CD8-positive, alpha-beta memory T cell (primary cell): ENCODE results near the gene MSX1. TPM values are rescaled to one million over a fixed set of nuclear protein-coding genes. Genes with fewer than 3 reads are reported as not detected.

Experiments
- CTCF ChIA-PET: fragments of 350-600 bp; sonication (Branson Sonifier 250); formaldehyde crosslinking; loops from one replicate; lab custom pipeline; 2021; ENCODE audit warnings: antibody characterized with exemption; lab: Charles Lee
- POLR2A ChIA-PET: fragments of 350-600 bp; sonication (Branson Sonifier 250); formaldehyde crosslinking; loops from one replicate; lab custom pipeline; 2021; ENCODE audit warnings: antibody characterized with exemption; lab: Charles Lee
- DNase-seq, 5 donors: peaks; one replicate each; pipeline versions ENCODE4 v3.0.0 to v3.0.0-alpha.2; 2020 to 2022; ENCODE audit warnings: mixed read lengths in 1 of 5
- H3K27ac ChIP-seq: one replicate; pipeline ENCODE4 v1.7.0; 2013; ENCODE audit warnings: low read depth, mild to moderate bottlenecking, low read length, moderate library complexity
- H3K27me3 ChIP-seq: 2 replicates; pipeline ENCODE4 v1.7.0; 2013; ENCODE audit warnings: low read length, mild to moderate bottlenecking; ENCODE audit not compliant: insufficient read depth, poor library complexity, severe bottlenecking
- H3K36me3 ChIP-seq: 2 replicates; pipeline ENCODE4 v1.7.0; 2013; ENCODE audit warnings: mild to moderate bottlenecking, low read length, moderate library complexity; ENCODE audit not compliant: insufficient read depth
- H3K4me1 ChIP-seq: 2 replicates; pipeline ENCODE4 v1.7.0; 2013; ENCODE audit warnings: mild to moderate bottlenecking, low read length, moderate library complexity; ENCODE audit not compliant: insufficient read depth
- H3K4me3 ChIP-seq: 2 replicates; pipeline ENCODE4 v1.7.0; 2013; ENCODE audit warnings: mild to moderate bottlenecking, low read length
- H3K9me3 ChIP-seq: 2 replicates; pipeline ENCODE4 v1.7.0; 2013; ENCODE audit warnings: mild to moderate bottlenecking, low read length
- H3K27ac Mint-ChIP-seq, 8 donors: one replicate each; pipeline ENCODE4 v1.8.0; 2020 to 2021; ENCODE audit warnings: mixed read lengths in 8 of 8, mild to moderate bottlenecking in 6 of 8, inconsistent platforms in 3 of 8, moderate library complexity in 3 of 8
- H3K27me3 Mint-ChIP-seq, 2 donors: one replicate each; pipeline ENCODE4 v1.8.0; 2020 to 2021; ENCODE audit warnings: mixed read lengths in 2 of 2, mild to moderate bottlenecking in 1 of 2, moderate library complexity in 1 of 2
- H3K36me3 Mint-ChIP-seq, 3 donors: one replicate each; pipeline ENCODE4 v1.8.0; 2020 to 2021; ENCODE audit warnings: mixed read lengths in 3 of 3, inconsistent platforms in 1 of 3, mild to moderate bottlenecking in 1 of 3
- H3K4me1 Mint-ChIP-seq, 3 donors: one replicate each; pipeline ENCODE4 v1.8.0; 2020 to 2021; ENCODE audit warnings: mixed read lengths in 3 of 3, inconsistent platforms in 1 of 3, mild to moderate bottlenecking in 1 of 3
- H3K4me3 Mint-ChIP-seq, 7 donors: one replicate each; pipeline ENCODE4 v1.8.0; 2020 to 2021; ENCODE audit warnings: mixed read lengths in 7 of 7, mild to moderate bottlenecking in 6 of 7, moderate library complexity in 4 of 7, inconsistent platforms in 2 of 7
- H3K9me3 Mint-ChIP-seq, 5 donors: one replicate each; pipeline ENCODE4 v1.8.0; 2020 to 2022; ENCODE audit warnings: mixed read lengths in 5 of 5, mild to moderate bottlenecking in 3 of 5, moderate library complexity in 2 of 5, inconsistent platforms in 1 of 5
- polyA plus RNA-seq: library from polyadenylated mRNA; unstranded; fragments of 300-500 nt; fragmentation: Illumina TruSeq; gene quantifications from one replicate; pipeline ENCODE4 v1.2.3, GENCODE V29; 2021
- total RNA-seq, 2 experiments: library from RNA; stranded (reverse); gene quantifications; one replicate each; pipeline ENCODE4 v1.2.3, GENCODE V29; 2021

Gene MSX1
- total and polyA plus RNA-seq, 3 experiments from 2014 or later: 0.11 to 0.24 TPM; not detected in 1

DNA sequence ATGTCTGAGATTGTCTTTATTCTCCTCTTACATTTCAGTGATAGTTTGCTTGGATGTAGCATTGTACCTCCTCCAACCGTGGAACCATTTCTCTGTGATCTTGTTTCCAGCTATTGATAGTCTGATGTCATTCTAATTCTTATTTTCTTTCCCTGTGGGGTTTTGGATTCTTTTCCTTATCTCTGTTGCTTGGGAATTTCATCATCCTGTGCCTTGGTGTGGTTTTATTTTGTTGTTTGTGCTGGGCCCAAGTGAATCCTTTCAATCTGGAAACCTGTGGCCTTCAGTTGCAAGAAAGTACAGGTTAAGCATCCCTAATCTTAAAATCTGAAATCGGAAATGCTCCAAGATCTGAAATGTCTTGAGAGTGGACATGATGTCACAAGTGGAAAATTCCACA, 22.0 kb downstream of the MSX1 start:
- Mint-ChIP-seq H3K9me3 (no peaks in the 10 kb centered on the region), H3K27ac (no peak overlapping the region), H3K4me1 (no peaks in the 10 kb centered on the region), H3K27me3 (peaks cover 11 to 37% of the 10 kb centered on the region in 2 donors), H3K4me3 (no peak overlapping the region), H3K36me3 (no peaks in the 10 kb centered on the region)
- Histone ChIP-seq H3K4me3 (no peak overlapping the region), H3K27ac (no peak overlapping the region), H3K36me3 (no peaks in the 10 kb centered on the region), H3K9me3 (no peaks in the 10 kb centered on the region), H3K27me3 (no peaks in the 10 kb centered on the region), H3K4me1 (no peaks in the 10 kb centered on the region)
- ChIA-PET CTCF (no interaction called here), POLR2A (no interaction called here)
- no peak for DNase-seq

DNA sequence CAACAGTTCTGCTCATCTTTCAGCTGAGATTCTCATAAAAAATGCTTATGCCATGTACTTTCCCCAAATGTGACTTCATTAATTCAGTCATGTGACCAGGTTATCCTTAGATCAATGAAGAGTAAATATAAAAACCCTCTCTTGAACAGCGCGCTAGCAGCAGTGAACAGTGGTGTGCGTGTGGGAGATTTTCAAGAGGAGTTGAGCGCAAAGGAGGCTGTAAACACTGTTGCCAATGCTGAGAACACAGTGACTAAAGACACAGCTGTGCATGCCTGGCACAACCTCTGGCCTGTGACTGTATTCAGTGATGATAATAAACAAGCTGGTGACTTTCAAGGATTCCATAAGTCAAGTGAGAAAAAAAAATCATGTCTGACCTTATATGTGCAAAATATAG, 25.1 kb downstream of the MSX1 start:
- ChIA-PET CTCF (no interaction called here), POLR2A (no interaction called here)
- peaks cover 11 to 31% of the 10 kb centered on the region in 2 donors for H3K27me3 Mint-ChIP-seq
- DNase-seq: no peak
- Histone ChIP-seq H3K9me3 (no peaks in the 10 kb centered on the region), H3K36me3 (no peaks in the 10 kb centered on the region), H3K27me3 (no peaks in the 10 kb centered on the region), H3K27ac (no peak overlapping the region), H3K4me3 (no peak overlapping the region), H3K4me1 (no peaks in the 10 kb centered on the region)
- H3K36me3 Mint-ChIP-seq: no peaks in the 10 kb centered on the region
- H3K4me3 Mint-ChIP-seq: no peak overlapping the region
- no peaks in the 10 kb centered on the region for H3K4me1 Mint-ChIP-seq
- no peaks in the 10 kb centered on the region for H3K9me3 Mint-ChIP-seq
- no peak overlapping the region for H3K27ac Mint-ChIP-seq

DNA sequence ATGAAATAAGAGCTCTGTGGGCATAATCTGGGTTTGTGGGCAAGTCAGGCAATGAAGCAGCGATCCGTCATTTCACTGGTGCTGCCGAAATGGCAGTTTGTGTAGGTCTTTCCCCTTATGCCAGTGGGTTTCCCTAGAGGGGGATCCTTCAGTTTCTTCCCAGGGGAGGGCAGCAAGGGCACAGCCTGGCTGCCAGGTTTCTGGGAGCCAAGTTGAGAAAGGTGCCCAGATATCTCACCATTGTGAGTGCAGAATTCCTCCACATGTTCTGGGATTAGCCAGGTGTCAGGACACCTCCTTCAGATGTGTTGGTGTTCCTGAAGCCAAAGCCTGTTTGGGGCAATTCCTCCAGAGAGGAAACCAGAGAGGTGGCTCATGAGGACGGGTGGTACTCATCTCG, 28.0 kb downstream of the MSX1 start:
- no peaks in the 10 kb centered on the region for H3K9me3 Mint-ChIP-seq
- no peaks in the 10 kb centered on the region for H3K4me1 Mint-ChIP-seq
- no peak overlapping the region for H3K4me3 Mint-ChIP-seq
- H3K27me3 Mint-ChIP-seq: peaks cover 16 to 28% of the 10 kb centered on the region in 2 donors
- no peaks in the 10 kb centered on the region for H3K9me3 ChIP-seq
- H3K4me1 ChIP-seq: no peaks in the 10 kb centered on the region
- no peaks in the 10 kb centered on the region for H3K36me3 Mint-ChIP-seq
- H3K27ac Mint-ChIP-seq: no peak overlapping the region
- POLR2A ChIA-PET: no interaction called here
- CTCF ChIA-PET: no interaction called here
- no peak overlapping the region for H3K4me3 ChIP-seq
- no peaks in the 10 kb centered on the region for H3K36me3 ChIP-seq
- H3K27ac ChIP-seq: no peak overlapping the region
- DNase-seq: no peak
- H3K27me3 ChIP-seq: no peaks in the 10 kb centered on the region

DNA sequence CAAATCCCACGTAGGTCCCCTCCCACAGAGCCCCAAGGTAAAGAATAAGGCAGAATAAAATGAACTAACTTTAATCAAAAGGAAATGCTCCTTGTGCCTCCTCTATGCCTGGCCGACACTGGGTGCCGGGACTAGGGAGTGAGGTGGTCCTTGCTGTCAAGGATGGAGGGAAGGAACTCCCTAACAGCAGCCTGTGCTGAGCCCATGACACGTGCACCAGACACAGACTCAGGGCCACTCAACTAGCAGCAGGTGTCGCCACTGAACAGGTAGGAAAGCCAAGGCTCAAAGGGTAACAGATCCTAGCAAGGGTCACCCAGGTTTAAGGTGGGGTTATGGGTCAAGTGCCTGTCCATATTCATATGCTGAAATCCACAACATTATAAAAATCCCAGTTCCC, 29.2 kb downstream of the MSX1 start:
- Histone ChIP-seq H3K27ac (no peak overlapping the region), H3K36me3 (no peaks in the 10 kb centered on the region), H3K9me3 (no peaks in the 10 kb centered on the region), H3K4me1 (no peaks in the 10 kb centered on the region), H3K4me3 (no peak overlapping the region), H3K27me3 (no peaks in the 10 kb centered on the region)
- ChIA-PET POLR2A (no interaction called here), CTCF (no interaction called here)
- Mint-ChIP-seq H3K36me3 (no peaks in the 10 kb centered on the region), H3K27ac (no peak overlapping the region), H3K4me1 (no peaks in the 10 kb centered on the region), H3K27me3 (peaks cover 16 to 31% of the 10 kb centered on the region in 2 donors), H3K9me3 (peaks cover 0 to 2% (median 0%) of the 10 kb centered on the region in 5 donors), H3K4me3 (no peak overlapping the region)
- DNase-seq: no peak

DNA sequence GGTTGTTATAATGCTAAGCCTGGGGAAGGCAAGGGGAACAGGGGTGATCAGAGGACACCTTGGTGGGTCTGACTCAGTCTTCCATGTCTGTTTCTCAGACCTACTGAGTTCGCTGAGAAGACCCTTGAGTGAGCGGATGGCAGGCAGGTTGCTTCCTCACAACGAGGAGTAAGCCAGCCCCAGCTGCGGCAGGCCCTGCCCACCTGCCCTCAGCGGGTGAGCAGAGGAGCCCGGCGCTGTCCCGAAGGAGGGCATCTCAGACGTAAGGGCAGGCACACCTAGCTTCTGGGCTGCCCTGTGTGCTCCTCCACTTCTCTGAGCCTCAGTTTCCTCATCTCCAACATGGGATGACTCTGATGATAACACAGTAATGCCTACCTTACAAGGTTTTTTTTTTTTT, 30.3 kb downstream of the MSX1 start:
- H3K27ac Mint-ChIP-seq: no peak overlapping the region
- CTCF ChIA-PET: no interaction called here
- no peak overlapping the region for H3K4me3 ChIP-seq
- H3K27me3 ChIP-seq: no peaks in the 10 kb centered on the region
- H3K27ac ChIP-seq: no peak overlapping the region
- no peaks in the 10 kb centered on the region for H3K36me3 Mint-ChIP-seq
- no peaks in the 10 kb centered on the region for H3K36me3 ChIP-seq
- peaks cover 16 to 37% of the 10 kb centered on the region in 2 donors for H3K27me3 Mint-ChIP-seq
- H3K4me3 Mint-ChIP-seq: no peak overlapping the region
- DNase-seq: no peak
- H3K4me1 Mint-ChIP-seq: no peaks in the 10 kb centered on the region
- no peaks in the 10 kb centered on the region for H3K4me1 ChIP-seq
- H3K9me3 Mint-ChIP-seq: peaks cover 0 to 2% (median 0%) of the 10 kb centered on the region in 5 donors
- H3K9me3 ChIP-seq: no peaks in the 10 kb centered on the region
- POLR2A ChIA-PET: no interaction called here

DNA sequence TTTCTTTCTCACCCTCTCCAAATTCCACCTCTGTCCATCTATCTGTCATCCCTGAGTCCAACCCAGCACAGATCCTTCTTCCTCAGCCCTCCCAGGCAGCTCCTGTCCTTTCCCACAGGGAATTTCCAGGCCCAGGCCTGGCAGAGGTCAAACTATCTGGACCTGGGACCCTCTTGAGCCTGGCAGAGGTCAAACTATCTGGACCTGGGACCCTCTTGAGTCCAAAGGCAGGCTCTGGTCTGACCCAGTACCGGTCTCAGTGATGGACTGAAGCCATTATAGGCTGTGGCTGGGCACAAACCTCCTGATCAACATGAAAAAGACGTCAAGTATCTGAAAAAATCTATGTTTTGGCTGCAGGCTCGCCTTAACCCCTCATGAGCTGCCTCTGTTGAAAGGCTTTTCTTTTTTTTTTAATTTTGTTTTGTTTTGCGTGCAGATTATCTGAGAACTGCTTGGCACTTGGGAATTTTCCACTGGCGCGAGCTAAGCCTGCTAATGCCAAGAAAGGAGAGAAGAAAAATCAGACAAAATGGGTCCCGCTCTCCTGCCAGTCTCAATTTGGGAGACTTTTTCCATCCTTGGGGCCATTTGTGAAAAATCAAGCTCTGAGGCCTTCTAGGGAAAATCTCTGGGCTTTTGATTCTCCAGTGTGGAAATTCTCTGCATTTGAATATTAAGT, 31.2 kb downstream of the MSX1 start:
- H3K27me3 ChIP-seq: no peaks in the 10 kb centered on the region
- ChIA-PET CTCF (no interaction called here), POLR2A (no interaction called here)
- peaks cover 14 to 43% of the 10 kb centered on the region in 2 donors for H3K27me3 Mint-ChIP-seq
- peaks cover 0 to 2% (median 0%) of the 10 kb centered on the region in 5 donors for H3K9me3 Mint-ChIP-seq
- H3K4me3 ChIP-seq: no peak overlapping the region
- no peaks in the 10 kb centered on the region for H3K9me3 ChIP-seq
- no peaks in the 10 kb centered on the region for H3K4me1 Mint-ChIP-seq
- H3K4me1 ChIP-seq: no peaks in the 10 kb centered on the region
- H3K4me3 Mint-ChIP-seq: no peak overlapping the region
- H3K27ac Mint-ChIP-seq: no peak overlapping the region
- no peaks in the 10 kb centered on the region for H3K36me3 ChIP-seq
- H3K36me3 Mint-ChIP-seq: no peaks in the 10 kb centered on the region
- H3K27ac ChIP-seq: no peak overlapping the region
- no peak for DNase-seq

DNA sequence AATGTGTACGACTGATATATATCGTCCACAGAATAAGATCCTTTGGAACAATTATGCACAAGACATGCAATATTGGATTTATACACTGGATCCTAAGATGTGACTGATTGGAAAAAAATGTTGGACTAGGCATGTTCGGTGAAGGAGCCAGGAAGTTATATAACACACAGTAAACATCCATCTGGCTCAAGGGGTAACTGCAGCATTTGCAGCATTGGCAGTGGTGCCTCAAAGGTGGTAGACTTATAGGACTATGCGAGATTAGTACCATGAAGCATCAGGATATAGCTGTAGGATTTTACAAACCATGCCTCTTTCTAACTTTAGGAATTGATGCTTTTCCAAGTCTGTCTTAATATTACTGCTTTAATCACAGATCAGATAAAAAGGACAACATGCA, 34.3 kb downstream of the MSX1 start:
- Histone ChIP-seq H3K36me3 (no peaks in the 10 kb centered on the region), H3K4me1 (no peaks in the 10 kb centered on the region), H3K9me3 (no peaks in the 10 kb centered on the region), H3K27ac (no peak overlapping the region), H3K4me3 (no peak overlapping the region), H3K27me3 (no peaks in the 10 kb centered on the region)
- peaks cover 0 to 4% (median 2%) of the 10 kb centered on the region in 5 donors for H3K9me3 Mint-ChIP-seq
- H3K4me3 Mint-ChIP-seq: no peak overlapping the region
- CTCF ChIA-PET: no interaction called here
- H3K36me3 Mint-ChIP-seq: no peaks in the 10 kb centered on the region
- peaks cover 5 to 34% of the 10 kb centered on the region in 2 donors for H3K27me3 Mint-ChIP-seq
- H3K27ac Mint-ChIP-seq: no peak overlapping the region
- H3K4me1 Mint-ChIP-seq: no peaks in the 10 kb centered on the region
- POLR2A ChIA-PET: no interaction called here
- DNase-seq: no peak

DNA sequence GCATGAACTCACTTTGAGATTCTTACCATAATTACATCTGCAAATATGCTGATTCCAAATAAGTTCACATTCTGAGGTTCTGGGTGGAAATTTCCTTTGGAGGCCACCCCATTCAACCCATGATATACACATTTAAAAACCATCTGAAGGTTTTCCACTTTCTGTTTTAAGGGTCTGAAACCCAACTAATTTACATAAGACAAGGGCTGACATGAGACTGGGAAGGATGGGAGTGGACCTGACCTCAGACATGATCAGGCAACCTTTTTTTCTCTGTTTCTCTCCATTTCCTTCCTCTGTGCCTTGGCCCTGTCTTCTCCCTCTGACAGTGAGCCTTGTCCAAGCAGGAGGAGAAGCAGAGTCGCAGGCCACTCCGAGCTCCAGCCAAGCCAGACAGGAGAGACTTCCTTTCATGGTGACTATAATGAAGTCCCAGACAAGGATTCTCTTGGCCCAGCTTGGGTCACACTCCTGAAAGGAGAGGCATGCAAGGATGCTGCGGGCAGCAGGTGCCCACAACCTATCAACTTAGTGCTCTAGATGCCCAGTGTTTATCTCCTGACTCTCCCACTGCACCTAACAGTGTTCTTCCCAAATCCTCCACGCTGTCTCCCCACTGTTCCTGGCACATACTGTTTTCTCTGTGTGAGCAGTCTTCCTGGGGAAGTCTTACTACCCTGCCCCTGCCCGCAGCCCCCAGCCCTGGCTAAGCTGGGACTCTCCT, 39.9 kb downstream of the MSX1 start:
- no peak for DNase-seq
- Mint-ChIP-seq H3K27ac (no peak overlapping the region), H3K27me3 (peaks cover 5 to 40% of the 10 kb centered on the region in 2 donors), H3K9me3 (peaks cover 0 to 4% (median 4%) of the 10 kb centered on the region in 5 donors), H3K36me3 (no peaks in the 10 kb centered on the region), H3K4me1 (no peaks in the 10 kb centered on the region), H3K4me3 (no peak overlapping the region)
- no peaks in the 10 kb centered on the region for H3K27me3 ChIP-seq
- no peaks in the 10 kb centered on the region for H3K9me3 ChIP-seq
- H3K4me3 ChIP-seq: no peak overlapping the region
- H3K36me3 ChIP-seq: no peaks in the 10 kb centered on the region
- H3K4me1 ChIP-seq: no peaks in the 10 kb centered on the region
- CTCF ChIA-PET: no interaction called here
- no peak overlapping the region for H3K27ac ChIP-seq
- POLR2A ChIA-PET: no interaction called here
